CD1c-positive myeloid dendritic cell (primary cell): Measurements from ENCODE around the gene MARK3.
"Not testable (repeated sequence)": the region's sequence is repeated elsewhere in the genome, so short reads cannot be mapped to it uniquely, and the experiment has no call there.

Experiments used
- DNase-seq: peaks from one replicate; pipeline ENCODE4 v3.0.0-alpha.2; 2016; ENCODE audit errors: extremely low spot score

Gene MARK3

DNA sequence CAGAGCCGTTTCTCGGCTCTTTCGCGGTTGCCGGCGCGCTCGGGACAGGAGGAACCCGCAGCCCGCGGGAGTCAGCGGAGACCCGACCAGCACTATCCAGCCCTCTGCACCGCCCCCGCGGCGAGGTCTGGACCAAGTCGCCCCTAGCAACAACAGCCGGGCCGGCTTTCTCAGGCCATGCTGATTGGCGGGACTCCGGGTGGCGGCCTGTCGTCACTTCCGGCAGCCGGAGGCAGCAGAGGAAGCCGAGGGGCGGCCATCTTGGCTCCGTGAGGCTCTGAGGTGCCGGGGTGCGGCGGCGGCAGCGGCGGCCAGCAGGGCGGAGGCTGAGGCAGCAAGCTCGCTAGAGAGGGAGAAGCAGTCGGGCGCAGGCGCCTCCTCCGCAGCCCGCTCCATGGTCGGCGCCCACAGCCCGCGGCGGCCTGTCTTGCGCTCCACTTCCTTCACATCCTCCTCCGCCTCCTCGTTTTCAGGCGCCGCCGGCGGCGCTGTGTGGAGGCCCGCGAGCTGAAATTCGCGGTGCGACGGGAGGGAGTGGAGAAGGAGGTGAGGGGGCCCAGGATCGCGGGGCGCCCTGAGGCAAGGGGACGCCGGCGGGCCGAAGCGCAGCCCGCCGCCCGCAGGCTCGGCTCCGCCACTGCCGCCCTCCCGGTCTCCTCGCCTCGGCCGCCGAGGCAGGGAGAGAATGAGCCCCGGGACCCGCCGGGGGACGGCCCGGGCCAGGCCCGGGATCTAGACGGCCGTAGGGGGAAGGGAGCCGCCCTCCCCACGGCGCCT lies at the start of gene MARK3:
MARK3 (plus strand) TSS at position 264 of the 777 bp plus-strand sequence. CDS start 615 bp downstream, outside the sequence.
- DNase-seq: peak; percentile 99

DNA sequence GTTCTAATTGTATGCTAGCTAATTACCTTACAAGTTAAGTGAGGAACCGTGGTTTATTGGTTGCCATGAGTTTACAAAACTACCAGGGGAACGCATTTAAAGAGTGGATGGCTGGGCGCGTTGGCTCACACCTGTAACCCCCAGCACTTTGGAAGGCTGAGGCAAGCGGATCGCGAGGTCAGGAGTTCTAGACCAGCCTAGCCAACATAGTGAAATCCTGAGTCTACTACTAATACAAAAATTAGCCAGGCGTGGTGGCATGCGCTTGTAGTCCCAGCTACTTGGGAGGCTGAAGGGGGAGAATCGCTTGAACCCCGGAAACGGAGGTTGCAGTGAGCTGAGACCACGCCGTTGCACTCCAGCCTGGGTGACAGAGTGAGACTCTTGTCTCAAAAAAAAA lies 49.0 kb upstream of the MARK3 start:
- DNase-seq: no peak

DNA sequence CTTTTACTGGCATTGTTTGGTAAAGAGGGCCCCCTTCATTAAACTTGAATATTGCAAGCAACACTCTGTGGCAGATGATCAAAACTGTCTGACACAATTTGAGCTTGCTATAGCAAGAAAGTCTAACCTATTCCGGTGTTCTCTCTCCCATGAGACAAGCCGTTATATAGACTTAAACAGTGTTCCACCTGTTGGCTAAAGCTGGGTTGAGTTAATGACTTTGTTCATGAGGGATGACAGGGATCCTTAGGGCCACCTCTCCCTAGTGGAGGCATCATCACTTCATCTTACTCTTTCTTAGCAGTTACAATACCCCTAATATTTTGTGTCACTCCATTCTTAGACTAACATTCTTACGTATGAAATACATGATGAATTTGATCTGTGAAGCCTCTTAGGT lies 47.4 kb upstream of the MARK3 start:
- DNase-seq: no peak

DNA sequence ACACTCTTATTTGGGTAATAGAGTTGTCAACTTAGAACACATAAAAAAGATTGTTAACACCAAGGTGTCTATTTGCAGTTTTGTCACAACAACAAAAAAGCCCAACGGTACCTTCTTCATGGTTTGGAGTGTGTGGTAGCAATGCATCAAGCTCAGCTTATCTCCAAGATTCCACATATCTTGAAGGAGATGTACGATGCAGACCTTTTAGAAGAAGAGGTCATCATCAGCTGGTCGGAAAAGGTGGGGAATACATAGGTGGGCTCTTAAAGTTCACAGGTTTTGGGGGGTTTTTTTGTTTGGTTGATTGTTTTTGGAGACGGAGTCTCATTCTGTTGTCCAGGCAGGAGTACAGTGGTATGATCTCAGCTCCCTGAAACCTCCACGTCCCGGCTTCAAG lies 45.7 kb upstream of the MARK3 start:
- DNase-seq: no peak

DNA sequence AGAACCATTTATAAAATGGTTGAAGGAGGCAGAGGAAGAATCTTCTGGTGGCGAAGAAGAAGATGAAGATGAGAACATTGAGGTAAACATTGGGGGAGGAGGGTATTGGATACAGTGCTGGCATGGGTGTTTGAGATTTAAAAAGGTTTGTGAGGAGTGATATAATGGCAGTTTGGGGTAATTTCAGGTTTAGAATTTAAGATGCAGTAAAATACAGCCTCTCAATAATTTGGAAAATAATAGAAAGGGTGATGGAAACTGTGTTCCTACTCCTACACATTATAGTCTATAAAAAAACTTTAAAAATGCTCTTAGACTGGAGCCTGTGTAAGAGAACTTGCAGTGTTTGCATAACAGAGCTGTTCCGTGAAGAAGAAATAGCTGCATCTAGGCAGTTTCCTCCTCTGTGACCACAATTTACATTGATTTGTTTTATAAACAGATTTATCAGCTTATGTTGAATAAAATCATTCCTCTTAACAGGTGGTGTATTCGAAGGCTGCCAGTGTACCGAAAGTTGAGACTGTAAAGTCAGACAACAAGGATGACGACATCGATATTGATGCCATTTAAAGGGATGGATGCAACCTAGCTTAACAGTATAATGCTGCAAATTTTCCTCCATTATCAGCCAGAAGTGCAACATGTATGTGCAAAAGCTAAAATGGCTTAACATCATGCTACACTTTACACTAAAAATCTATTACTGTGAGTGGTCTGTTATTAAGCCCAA lies 44.6 kb upstream of the MARK3 start:
- no peak for DNase-seq

DNA sequence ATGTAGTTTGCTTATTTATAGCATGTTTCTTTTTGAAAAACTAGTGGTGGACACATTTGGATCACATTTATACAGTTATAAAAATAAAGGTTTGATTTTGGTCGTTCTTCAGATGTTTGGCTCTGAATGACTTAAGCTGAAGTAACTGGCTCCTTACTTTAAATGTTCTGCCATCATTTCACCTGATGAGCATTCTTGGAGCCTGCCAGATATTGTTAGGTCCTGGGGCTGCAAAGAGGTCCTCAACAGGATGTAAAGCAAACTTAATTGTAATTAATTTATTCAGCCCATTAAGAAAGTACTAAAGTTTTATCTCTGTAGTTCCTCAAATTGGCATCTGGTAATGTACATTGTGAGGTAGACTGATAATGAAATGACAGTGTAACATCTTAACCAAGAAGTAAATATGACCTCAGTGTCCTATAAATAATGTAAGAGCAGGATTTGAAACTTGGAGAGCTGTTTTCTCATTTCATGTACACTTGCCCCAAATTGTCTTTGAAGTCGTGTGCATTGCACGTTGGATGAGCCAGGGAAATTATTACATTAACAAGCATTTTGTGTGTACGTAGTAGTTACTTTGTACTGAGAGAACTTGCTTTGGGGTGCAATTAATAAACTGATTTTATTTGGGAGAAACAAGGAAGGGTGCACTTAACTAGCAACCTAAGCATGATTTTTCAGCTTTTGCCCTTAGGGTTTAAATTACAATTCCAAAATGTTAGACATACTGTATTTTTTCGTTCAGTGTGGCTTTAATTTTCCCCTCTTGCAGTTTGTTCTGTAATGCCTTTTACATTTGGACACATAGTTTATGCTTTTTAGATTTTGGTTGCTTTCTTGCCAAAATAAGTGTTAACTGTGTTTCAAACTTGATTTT lies 43.7 kb upstream of the MARK3 start:
- DNase-seq: peak; percentile 28

DNA sequence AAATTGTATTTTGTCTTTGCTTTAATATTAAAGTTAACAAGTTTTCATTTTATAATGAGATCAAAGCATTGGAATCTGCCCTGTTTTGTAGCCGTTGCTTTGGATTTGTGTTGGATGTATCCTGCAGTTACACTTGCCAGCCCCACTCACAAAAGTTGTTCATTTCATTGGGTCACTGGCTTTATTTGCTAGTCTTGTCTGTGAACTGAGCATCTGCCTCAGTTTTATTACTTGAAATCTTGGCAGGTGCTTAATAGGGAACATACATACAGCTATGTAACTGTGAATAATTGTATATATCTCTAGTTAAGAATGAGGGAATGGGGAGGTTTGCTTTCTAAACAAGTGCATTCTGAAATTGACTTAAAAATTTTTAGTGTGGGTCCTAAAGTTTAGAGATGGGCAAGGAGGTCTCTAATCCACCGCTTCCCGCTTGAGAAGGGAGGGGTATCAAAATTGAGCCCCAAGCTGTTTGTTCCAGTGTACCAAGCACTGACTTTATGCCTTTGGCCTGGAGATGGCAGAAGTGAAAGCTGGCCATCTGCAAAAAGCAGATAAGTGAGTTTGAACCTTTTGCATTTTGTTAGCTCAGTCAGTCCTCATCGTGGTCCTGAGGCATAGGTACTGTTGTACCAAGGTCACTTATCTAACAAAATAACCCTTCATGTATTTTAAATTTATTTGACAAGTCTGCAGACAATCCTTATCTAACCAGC lies 41.9 kb upstream of the MARK3 start:
- no peak for DNase-seq

DNA sequence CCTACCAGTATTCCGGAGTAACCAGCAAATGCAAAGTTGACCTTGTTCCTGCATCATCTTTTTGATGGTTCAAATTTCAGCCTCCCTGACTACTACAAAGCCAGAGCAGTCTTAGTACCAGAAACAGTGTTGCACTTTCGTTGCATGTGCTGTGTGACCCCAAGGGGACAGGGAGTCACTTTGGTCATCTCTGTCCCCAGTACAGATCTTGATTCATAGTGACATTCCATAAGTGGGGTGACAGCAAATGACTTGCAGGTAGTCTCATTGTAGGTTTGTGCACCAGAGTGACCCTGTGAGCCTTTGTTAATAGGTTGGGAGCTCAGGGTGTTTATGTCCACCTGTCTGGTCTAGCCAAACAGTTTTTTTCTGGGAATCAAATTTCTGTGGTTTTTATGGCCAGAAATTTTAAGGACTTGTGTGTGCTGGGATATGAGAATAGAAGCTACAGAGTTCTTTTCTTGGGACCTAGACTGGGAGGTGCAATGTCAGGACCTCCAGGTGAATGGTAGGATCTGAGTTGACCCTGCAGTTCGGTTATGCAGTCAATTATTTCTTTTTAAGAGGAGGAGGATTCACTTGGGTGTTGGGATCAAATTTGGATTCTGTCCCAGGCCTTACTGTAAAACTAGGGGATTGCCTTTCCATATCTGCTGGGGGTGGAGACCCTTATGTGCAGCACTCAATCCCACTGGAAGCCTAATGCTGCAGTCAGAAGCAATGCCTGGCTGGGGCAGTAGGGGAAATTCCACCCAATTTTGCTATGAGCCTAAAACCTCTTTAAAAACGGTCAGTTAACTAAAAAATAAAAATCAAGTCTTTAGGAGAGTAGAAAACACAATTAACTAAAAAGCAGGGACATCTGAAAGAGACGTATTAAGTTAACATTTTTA lies 41.1 kb upstream of the MARK3 start:
- DNase-seq: no peak

DNA sequence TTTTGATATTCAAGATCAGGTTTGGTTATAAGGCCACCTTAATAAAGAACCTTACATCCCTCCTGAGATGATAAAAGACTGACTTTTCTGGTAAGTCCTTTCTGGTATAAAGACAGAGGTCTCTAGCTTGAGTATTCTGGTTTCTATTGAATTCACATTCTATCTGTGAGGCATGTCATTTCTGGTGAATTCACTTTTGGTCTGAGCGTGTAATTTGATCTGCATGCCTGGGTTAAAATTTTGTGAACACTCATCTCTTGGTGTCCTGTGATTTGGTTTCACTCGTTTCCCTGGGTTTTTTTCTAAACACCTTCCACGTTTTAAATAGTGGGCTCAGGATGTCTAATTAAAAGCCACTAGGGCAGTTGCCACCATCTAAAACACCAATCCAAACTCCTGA lies 38.9 kb upstream of the MARK3 start:
- no peak for DNase-seq

DNA sequence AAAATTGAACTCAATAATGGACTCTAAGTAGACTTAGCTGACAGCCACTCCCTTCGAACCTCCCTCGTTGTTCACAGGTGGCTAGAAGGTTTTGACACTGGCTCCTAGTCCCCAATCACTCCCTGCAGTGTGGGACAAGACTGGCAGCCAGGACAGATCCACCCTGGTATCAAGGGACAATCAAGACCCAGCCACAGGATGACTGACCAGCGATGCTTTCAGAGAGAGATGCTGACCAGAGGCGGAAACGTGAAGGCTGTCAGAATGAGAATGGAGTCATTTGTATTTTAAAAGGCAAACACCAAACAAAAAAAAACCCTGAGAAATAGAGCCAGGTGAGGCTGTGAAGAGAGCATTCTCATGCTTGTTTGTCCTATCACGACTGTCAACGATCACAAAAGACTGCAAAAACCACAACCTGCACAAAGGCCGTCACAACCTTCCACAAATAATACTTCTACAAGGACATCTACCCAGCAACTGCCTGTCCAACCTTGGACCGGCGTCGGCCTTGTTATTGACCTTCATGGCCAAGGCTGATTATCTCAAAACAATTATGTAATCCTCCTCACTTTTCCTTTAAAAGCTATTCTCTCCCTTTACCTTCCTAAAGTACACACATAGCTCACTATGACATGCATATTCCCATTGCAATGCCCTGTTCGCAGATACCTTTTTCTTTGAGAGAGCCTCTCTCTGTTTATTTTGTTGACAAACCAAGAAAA lies 38.0 kb upstream of the MARK3 start:
- no peak for DNase-seq

DNA sequence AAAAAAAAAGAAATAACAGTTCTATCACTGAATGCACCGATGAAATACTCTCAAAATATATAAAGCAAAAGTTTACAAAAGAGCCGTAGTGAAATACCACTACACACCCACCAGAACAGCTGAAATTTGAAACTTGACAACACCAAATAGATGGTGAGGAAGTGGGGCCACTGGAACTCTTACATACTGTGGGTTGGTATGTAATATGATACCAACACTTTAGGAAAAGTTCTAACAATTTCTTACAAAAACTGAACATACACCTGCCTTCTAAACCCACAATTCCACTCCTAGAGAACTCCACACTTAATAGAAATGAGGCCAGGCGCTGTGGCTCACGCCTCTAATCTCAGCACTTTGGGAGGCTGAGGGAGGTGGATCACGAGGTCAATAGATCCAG lies 37.1 kb upstream of the MARK3 start:
- no peak for DNase-seq

DNA sequence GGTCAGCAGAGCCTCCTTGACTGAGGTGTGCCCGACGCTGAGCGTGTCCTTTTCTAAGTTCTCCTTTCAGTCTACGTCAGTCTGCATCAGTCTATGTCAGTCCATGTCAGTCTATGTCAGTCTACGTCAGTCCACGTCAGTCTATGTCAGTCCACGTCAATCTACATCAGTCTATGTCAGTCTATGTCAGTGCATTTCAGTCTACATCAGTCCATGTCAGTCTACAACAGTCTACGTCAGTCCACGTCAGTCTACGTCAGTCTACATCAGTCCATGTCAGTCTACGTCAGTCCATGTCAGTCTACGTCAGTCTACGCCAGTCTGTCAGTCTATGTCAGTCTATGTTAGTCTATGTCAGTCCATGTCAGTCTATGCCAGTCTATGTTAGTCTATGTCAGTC lies 35.2 kb upstream of the MARK3 start:
- DNase-seq: no peak

DNA sequence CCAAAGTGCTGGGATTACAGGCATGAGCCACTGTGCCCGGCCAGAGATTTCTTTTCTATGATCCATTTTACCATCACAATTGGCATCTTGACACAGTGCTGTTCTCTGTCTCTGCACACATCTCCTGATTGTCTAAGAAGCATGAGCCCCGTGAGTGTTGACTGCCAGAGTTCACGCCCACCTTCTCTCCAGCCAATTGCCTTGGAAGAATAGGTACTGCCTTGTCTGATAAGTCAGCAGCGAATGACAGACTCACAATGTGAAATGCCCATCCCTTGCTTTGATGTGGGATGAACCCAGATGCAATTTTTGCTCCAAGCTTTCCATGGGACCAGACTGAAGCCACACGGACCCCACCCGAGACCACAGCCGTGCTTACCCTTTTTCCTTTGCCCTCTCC lies 31.9 kb upstream of the MARK3 start:
- no peak for DNase-seq

DNA sequence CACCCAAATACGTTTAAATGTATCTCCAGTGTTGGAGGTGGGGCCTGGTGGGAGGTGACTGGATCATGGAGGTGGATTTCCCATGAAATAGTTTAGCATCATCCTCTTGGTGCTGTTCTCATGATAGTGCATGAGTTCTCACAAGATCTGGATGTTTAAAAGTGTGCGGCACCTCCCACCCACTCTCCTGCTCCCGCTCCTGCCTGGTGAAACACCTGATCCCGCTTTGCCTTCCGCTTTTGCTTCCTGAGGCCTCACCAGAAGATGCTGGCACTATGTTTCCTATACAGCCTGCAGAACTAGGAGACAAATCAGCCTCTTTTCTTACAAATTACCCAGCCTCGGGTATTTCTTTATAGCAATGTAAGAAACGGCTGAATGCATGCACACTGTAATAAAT lies 31.1 kb upstream of the MARK3 start:
- DNase-seq: no peak

DNA sequence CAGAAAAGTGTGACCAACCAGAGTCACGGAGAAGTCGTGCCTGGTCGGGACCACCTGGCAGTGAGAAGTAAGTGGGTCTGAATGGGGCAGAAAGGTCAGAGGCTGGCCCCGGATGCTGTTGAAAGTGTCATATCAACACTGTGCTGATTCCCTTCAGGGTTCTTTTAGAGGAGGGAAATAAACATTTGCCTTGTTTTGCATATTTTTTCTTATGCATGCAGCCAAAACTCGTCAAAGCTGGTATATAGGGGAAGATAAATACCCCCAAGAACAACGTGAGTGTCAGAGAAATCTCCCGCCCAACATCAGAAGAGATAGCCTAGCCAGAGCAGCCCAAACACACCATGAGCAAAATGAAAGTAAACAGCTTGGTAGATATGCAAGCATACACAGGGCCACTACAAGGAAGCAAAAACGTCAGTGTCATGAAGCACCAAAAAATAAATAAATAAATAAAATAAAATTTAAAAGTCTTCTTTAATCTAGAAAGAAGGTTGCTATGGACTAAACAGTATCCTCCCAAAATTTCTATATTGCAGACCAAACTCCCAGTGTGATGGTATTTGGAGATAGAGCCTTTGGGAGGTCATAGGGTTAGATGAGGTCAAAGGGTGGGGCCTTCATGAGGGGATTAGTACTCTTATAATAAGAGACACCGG lies 29.1 kb upstream of the MARK3 start:
- DNase-seq: no peak

DNA sequence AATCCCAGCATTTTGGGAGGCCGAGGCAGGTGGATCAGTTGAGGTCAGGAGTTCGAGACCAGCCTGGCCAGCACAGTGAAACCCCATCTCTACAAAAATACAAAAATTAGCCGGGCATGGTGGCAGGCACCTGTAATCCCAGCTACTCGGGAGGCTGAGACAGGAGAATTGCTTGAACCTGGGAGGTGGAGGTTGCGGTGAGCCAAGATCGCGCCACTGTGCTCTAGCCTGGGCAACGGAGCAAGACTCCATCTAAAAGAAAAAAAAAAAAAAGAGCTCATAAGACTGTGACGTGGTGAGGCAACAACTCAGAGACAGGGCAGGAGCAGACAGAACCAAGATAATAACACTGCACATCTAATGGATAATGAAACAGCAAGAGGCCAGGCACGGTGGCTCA lies 27.7 kb upstream of the MARK3 start:
- DNase-seq: not testable (repeated sequence)

DNA sequence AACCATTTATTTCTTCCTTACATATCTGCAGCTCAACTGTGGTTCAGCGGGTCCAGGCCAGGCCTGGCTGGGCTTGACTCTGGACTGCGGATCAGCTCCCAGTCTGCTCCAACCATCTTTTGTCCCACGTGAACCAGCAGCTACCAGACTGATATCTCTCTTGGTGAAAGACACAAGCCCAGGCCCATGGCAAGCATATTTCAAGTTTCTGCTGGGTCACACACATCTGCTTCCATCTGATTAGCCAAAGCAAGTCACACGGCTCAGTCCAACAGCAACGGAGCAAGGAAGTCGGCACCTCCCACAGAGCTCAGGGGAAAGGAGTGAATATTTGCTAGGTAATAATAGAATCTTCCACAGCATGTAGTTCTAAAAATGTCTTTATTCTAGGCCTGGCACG lies 24.7 kb upstream of the MARK3 start:
- no peak for DNase-seq

DNA sequence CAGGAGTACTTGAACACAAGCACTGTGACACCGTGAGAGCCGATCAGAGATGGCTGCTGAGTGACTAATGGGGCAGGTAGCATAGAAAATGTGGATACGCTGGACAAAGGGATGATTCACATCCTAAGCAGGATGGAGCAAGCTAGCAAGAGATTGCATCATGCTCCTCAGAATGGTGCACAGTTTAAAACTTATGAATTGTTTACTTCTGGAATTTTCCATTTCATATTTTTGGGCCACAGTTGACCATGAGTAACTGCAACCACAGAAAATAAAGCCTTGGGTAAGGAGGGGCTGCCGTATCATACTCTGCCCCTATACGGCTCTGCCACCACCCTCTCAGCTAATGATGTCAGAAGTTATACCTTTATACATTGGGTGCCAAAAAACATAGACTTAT lies 23.3 kb upstream of the MARK3 start:
- DNase-seq: peak; percentile 36

DNA sequence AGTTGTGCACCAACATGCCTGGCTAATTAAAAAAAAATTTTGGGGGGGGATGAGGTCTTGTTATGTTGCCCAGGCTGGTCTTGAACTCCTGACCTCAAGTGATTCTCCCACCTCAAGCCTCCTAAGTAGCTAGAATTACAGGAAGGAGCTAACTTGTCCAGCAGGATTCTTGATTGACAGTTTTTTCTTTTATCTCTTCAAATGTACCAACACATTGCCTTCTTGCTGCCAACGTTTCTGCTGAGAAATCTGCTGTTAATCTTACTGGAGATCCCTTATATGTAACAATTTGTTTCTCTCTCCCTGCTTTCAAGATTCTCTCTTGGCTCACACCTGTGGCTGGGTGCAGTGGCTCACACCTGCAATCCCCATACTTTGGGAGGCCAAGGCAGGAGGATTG lies 22.4 kb upstream of the MARK3 start:
- DNase-seq: no peak

DNA sequence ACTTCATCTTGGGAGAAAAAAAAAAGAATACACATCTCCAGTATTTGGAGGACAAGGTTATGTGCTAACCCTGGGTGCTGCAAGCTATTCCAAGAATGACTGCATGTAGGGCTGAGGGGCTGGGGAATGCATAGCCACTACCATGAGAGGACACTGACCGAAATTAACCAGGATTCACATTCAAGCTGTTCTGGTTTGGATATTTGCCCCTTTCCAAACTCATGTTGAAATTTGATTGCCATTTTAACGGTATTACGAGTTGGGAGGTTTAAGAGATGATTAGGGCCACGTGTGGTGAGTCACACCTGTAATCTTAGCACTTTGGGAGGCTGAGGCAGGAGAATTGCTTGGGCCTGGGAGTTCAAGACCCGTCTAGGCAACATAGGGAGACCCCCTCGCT lies 18.5 kb upstream of the MARK3 start:
- no peak for DNase-seq
